Sigmoid colon (tissue), 3 donors: ENCODE measurements around the gene ZNF79.

Experiments used
- POLR2A ChIP-seq, 2 donors: fragments of 450-650 bp; IDR thresholded peaks; one replicate each; pipeline ENCODE4 v1.6.1; 2016; ENCODE audit warnings: antibody characterized with exemption in 2 of 2, mild to moderate bottlenecking in 2 of 2, moderate library complexity in 2 of 2
- TF ChIP-seq, protein P1 (sequence below), 4 experiments: fragments of 450-650 bp in 3 of 4; fragments of 200-600 bp in 1 of 4; IDR thresholded peaks; one replicate each; pipeline ENCODE4 v1.5.1; 2016 to 2019; ENCODE audit warnings: antibody characterized with exemption in 4 of 4, mild to moderate bottlenecking in 3 of 4, moderate library complexity in 2 of 4

DNA sequence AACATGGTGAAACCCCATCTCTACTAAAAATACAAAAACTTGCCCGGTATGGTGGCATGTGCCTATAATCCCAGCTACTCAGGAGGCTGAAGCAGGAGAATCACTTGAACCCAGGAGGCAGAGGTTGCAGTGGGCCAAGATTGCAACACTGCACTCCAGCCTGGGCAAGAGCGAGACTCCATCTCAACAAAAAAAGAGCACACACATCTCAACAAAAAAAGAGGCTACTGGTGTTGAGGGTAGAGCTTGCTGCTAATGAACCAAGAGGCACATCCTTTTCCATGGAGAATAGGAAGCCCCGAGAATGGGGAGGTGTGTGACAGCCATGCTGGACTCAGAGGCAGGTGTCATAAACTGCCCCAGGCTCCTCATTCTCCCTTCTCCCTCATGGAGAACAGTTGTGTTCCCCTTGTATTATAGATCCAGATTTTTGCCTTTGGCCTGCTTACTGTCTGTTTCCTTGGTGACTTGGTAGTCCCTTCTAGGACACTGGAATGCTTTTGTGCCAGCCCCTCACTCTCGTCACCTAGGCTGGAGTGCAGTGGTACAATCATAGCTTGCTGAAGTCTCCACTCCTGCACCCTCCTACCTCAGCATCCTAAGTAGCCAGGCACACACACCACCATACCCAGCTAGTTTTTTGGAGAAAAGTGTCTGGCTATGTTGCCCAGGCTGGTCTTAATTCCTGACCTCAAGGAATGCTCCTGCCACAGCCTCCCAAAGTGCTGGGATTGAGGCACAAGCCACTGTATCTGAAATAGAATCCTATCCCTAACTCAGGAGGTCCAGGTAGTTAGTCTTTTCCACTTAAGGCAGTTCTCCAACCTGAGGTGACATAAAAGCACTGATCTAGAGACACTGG lies 21.9 kb downstream of the ZNF79 start:
- TF ChIP-seq, protein P1, sequence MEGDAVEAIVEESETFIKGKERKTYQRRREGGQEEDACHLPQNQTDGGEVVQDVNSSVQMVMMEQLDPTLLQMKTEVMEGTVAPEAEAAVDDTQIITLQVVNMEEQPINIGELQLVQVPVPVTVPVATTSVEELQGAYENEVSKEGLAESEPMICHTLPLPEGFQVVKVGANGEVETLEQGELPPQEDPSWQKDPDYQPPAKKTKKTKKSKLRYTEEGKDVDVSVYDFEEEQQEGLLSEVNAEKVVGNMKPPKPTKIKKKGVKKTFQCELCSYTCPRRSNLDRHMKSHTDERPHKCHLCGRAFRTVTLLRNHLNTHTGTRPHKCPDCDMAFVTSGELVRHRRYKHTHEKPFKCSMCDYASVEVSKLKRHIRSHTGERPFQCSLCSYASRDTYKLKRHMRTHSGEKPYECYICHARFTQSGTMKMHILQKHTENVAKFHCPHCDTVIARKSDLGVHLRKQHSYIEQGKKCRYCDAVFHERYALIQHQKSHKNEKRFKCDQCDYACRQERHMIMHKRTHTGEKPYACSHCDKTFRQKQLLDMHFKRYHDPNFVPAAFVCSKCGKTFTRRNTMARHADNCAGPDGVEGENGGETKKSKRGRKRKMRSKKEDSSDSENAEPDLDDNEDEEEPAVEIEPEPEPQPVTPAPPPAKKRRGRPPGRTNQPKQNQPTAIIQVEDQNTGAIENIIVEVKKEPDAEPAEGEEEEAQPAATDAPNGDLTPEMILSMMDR (IDR thresholded peaks at IDR 0.05) = no peak
- no peak for TF ChIP-seq POLR2A (IDR thresholded peaks at IDR 0.05)
